A549 (cell line): ENCODE data around the gene POLA1.

Experiments used
- CEBPB ChIP-seq, 2 experiments: fragments of >200 bp in 1 of 2; sonication (Bioruptor Twin) in 1 of 2; formaldehyde crosslinking in 1 of 2; IDR thresholded peaks; 2 replicates each; pipeline ENCODE4 v1.6.1; 2012 to 2016
- JUNB ChIP-seq: fragments of >200 bp; sonication (Bioruptor Twin); formaldehyde crosslinking; IDR thresholded peaks from 2 replicates; pipeline ENCODE4 v1.6.1; 2016
- PHF8 ChIP-seq: fragments of 200-600 bp; sonication (generic); IDR thresholded peaks from 2 replicates; pipeline ENCODE4 v1.6.1; 2016; ENCODE audit warnings: low read depth, mild to moderate bottlenecking, antibody characterized with exemption, moderate library complexity, borderline replicate concordance
- POLR2A ChIP-seq: IDR thresholded peaks from 2 replicates; pipeline ENCODE4 v1.6.1; 2012; ENCODE audit warnings: mild to moderate bottlenecking, low read length
- REST ChIP-seq: fragments of 200-600 bp; sonication (generic); IDR thresholded peaks from 2 replicates; pipeline ENCODE4 v1.6.1; 2016; ENCODE audit warnings: antibody characterized with exemption, mild to moderate bottlenecking, moderate library complexity
- RFX5 ChIP-seq: fragments of 450-650 bp; IDR thresholded peaks from 2 replicates; pipeline ENCODE4 v1.7.1; 2014; ENCODE audit warnings: antibody characterized with exemption, mild to moderate bottlenecking, moderate library complexity
- TF ChIP-seq, protein P1 (sequence below): fragments of >200 bp; sonication (Bioruptor Twin); formaldehyde crosslinking; IDR thresholded peaks from 3 replicates; pipeline ENCODE4 v1.5.1; 2016

- TF ChIP-seq POLR2A = no peak
- no peak for TF ChIP-seq RFX5
- TF ChIP-seq REST = no peak
- TF ChIP-seq, protein P1, sequence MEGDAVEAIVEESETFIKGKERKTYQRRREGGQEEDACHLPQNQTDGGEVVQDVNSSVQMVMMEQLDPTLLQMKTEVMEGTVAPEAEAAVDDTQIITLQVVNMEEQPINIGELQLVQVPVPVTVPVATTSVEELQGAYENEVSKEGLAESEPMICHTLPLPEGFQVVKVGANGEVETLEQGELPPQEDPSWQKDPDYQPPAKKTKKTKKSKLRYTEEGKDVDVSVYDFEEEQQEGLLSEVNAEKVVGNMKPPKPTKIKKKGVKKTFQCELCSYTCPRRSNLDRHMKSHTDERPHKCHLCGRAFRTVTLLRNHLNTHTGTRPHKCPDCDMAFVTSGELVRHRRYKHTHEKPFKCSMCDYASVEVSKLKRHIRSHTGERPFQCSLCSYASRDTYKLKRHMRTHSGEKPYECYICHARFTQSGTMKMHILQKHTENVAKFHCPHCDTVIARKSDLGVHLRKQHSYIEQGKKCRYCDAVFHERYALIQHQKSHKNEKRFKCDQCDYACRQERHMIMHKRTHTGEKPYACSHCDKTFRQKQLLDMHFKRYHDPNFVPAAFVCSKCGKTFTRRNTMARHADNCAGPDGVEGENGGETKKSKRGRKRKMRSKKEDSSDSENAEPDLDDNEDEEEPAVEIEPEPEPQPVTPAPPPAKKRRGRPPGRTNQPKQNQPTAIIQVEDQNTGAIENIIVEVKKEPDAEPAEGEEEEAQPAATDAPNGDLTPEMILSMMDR = no peak
- TF ChIP-seq JUNB = no peak
- TF ChIP-seq CEBPB (IDR thresholded peaks at IDR 0.05) = no peak
- no peak for TF ChIP-seq PHF8
These were observed 34.6 kb upstream of the POLA1 start for GRCh38 chrX:24659106-24659505.
